Liver (tissue), 9 donors: ENCODE data around the gene FRMPD4. TPM values are rescaled to one million over a fixed set of nuclear protein-coding genes. Genes with fewer than 3 reads are reported as not detected.

Source experiments
- DNase-seq: peaks from one replicate; pipeline ENCODE4 v3.0.0-alpha.2; 2017; ENCODE audit warnings: low spot score
- H3K27ac ChIP-seq, 2 donors: one replicate each; pipeline ENCODE4 v1.7.0; 2013; ENCODE audit warnings: inconsistent platforms in 2 of 2, low read length in 2 of 2, control low read depth in 1 of 2, low read depth in 1 of 2, mild to moderate bottlenecking in 1 of 2
- H3K27me3 ChIP-seq, 4 donors: one replicate each; pipeline versions ENCODE4 v1.6.1 to v1.7.0; 2013; ENCODE audit warnings: low read length in 3 of 4, inconsistent platforms in 1 of 4, mild to moderate bottlenecking in 1 of 4, moderate library complexity in 1 of 4; ENCODE audit not compliant: control insufficient read depth in 4 of 4, insufficient read depth in 4 of 4
- H3K36me3 ChIP-seq, 4 donors: one replicate each; pipeline versions ENCODE4 v1.6.1 to v1.7.0; 2013; ENCODE audit warnings: low read length in 3 of 4, mild to moderate bottlenecking in 3 of 4, low read depth in 1 of 4, moderate library complexity in 1 of 4; ENCODE audit not compliant: control insufficient read depth in 4 of 4, insufficient read depth in 3 of 4
- H3K4me1 ChIP-seq, 4 donors: one replicate each; pipeline versions ENCODE4 v1.6.1 to v1.7.0; 2013; ENCODE audit warnings: low read length in 3 of 4, mild to moderate bottlenecking in 3 of 4, moderate library complexity in 1 of 4; ENCODE audit not compliant: control insufficient read depth in 4 of 4, insufficient read depth in 4 of 4
- H3K4me3 ChIP-seq, 3 donors: one replicate each; pipeline versions ENCODE4 v1.6.1 to v1.7.0; 2013; ENCODE audit warnings: low read length in 3 of 3, control low read depth in 1 of 3, low read depth in 1 of 3, mild to moderate bottlenecking in 1 of 3
- H3K9ac ChIP-seq, 2 donors: one replicate each; pipeline ENCODE4 v1.7.0; 2013; ENCODE audit warnings: low read length in 2 of 2, mild to moderate bottlenecking in 2 of 2, moderate library complexity in 2 of 2, control low read depth in 1 of 2, low read depth in 1 of 2
- H3K9me3 ChIP-seq, 4 donors: one replicate each; pipeline versions ENCODE4 v1.6.1 to v1.7.0; 2013; ENCODE audit warnings: low read length in 3 of 4; ENCODE audit not compliant: control insufficient read depth in 4 of 4
- EGR1 ChIP-seq, 2 donors: IDR thresholded peaks; 2 replicates each; pipeline ENCODE4 v1.6.1; 2016 to 2018; ENCODE audit warnings: antibody characterized with exemption in 2 of 2, low read depth in 2 of 2
- FOXA1 ChIP-seq: IDR thresholded peaks from 2 replicates; pipeline ENCODE4 v1.6.1; 2016; ENCODE audit warnings: antibody characterized with exemption
- GABPA ChIP-seq, 2 donors: IDR thresholded peaks in 1 of 2; conservative IDR thresholded peaks in 1 of 2; 2 replicates each; pipeline ENCODE4 v1.6.1; 2016; ENCODE audit warnings: antibody characterized with exemption in 2 of 2, mild to moderate bottlenecking in 1 of 2, moderate library complexity in 1 of 2
- HNF4A ChIP-seq, 2 donors: conservative IDR thresholded peaks; 2 replicates each; pipeline ENCODE4 v1.6.1; 2016; ENCODE audit warnings: antibody characterized with exemption in 2 of 2, mild to moderate bottlenecking in 2 of 2
- HNF4G ChIP-seq: IDR thresholded peaks from 2 replicates; pipeline ENCODE4 v1.6.1; 2016; ENCODE audit warnings: antibody characterized with exemption
- JUND ChIP-seq, 2 donors: IDR thresholded peaks; 2 replicates each; pipeline ENCODE4 v1.6.1; 2016; ENCODE audit warnings: antibody characterized with exemption in 2 of 2
- NR2F2 ChIP-seq: IDR thresholded peaks from 2 replicates; pipeline ENCODE4 v1.6.1; 2016; ENCODE audit warnings: antibody characterized with exemption
- RAD21 ChIP-seq, 2 donors: IDR thresholded peaks; 2 replicates each; pipeline ENCODE4 v1.6.1; 2016; ENCODE audit warnings: antibody characterized with exemption in 2 of 2, mild to moderate bottlenecking in 2 of 2
- REST ChIP-seq: IDR thresholded peaks from 2 replicates; pipeline ENCODE4 v1.6.1; 2016; ENCODE audit warnings: antibody characterized with exemption, mild to moderate bottlenecking
- RXRA ChIP-seq, 2 donors: IDR thresholded peaks; 2 replicates each; pipeline ENCODE4 v1.6.1; 2017 to 2018; ENCODE audit warnings: antibody characterized with exemption in 2 of 2, mild to moderate bottlenecking in 1 of 2
- SP1 ChIP-seq: IDR thresholded peaks from 2 replicates; pipeline ENCODE4 v1.6.1; 2018; ENCODE audit warnings: antibody characterized with exemption, mild to moderate bottlenecking
- TAF1 ChIP-seq: conservative IDR thresholded peaks from 2 replicates; pipeline ENCODE4 v1.6.1; 2016; ENCODE audit warnings: antibody characterized with exemption, mild to moderate bottlenecking
- YY1 ChIP-seq: IDR thresholded peaks from 2 replicates; pipeline ENCODE4 v1.6.1; 2016; ENCODE audit warnings: antibody characterized with exemption, mild to moderate bottlenecking
- WGBS: extraction: QIAGEN DNeasy Blood & Tissue Kit; methylation state at CpG from one replicate; pipeline ENCODE4 v1.1.7; 2013; 5-methylcytosine and 5-hydroxymethylcytosine counted together
- polyA plus RNA-seq, 2 donors: library from polyadenylated mRNA; stranded (reverse) in 1 of 2; unstranded in 1 of 2; fragments of 200-250 nt in 1 of 2; fragments of >200 nt in 1 of 2; fragmentation: Nextera tagmentation in 1 of 2; extraction: Ambion mirVana in 1 of 2; gene quantifications; one replicate each; pipeline versions ENCODE4 v1.2.1 to v1.2.3, GENCODE V29; 2013 to 2015
- total RNA-seq, 2 donors: library from RNA; depleted of rRNA; stranded (reverse); fragments of >200 nt; gene quantifications; one replicate each; pipeline ENCODE4 v1.2.3, GENCODE V29; 2014
- TF ChIP-seq, protein P1 (sequence below): IDR thresholded peaks from 2 replicates; pipeline ENCODE4 v1.6.1; 2016; ENCODE audit warnings: antibody characterized with exemption
- TF ChIP-seq, protein P2 (sequence below): IDR thresholded peaks from 2 replicates; pipeline ENCODE4 v1.6.1; 2016; ENCODE audit warnings: antibody characterized with exemption
- TF ChIP-seq, protein P3 (sequence below): IDR thresholded peaks from 2 replicates; pipeline ENCODE4 v1.6.1; 2016; ENCODE audit warnings: antibody characterized with exemption
- TF ChIP-seq, protein P4 (sequence below): fragments of 150-350 bp; IDR thresholded peaks from 2 replicates; pipeline ENCODE4 v1.5.1; 2017; ENCODE audit warnings: improper control_type of control experiment, low read depth, low read length; ENCODE audit not compliant: missing input control
- donor health status: healthy.
- donor health status: healthy.
- donor health status: healthy.
- donor health status: healthy.
- donor health status: healthy.

FRMPD4 gene
- total and polyA plus RNA-seq, 4 donors = 0.01 to 0.08 (median 0.03) TPM; not detected in 1

- DNase-seq = no peak
These were observed 15.0 kb downstream of the FRMPD4 start for GRCh38 chrX:12153317-12153716.

DNA sequence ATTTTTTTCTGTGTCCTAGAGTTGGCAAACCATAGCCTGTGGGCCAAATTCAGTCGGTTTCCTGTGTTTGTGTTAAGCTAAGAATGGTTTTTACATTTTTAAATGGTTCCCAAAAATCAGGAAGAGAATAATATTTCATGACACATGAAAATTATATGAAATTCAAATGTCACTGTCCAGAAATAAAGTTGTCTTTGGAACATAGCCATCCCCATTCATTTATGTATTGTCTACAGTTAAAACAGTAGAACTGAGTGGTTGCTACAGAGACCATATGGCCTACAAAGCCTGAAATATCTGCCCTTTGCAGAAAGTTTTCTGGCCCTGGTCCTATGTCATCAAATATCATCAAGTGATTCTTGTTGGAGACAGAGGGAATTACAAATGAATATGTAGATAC, 15.5 kb downstream of the FRMPD4 start:
- 17% methylated on average over 1 of the region's 1 CpG for WGBS
- H3K4me1 ChIP-seq = no peaks in the 10 kb centered on the region
- H3K27ac ChIP-seq = no peak overlapping the region
- no peak overlapping the region for H3K9ac ChIP-seq
- no peak for DNase-seq
- no peaks in the 10 kb centered on the region for H3K36me3 ChIP-seq
- no peaks in the 10 kb centered on the region for H3K27me3 ChIP-seq
- H3K9me3 ChIP-seq = no peaks in the 10 kb centered on the region
- no peak overlapping the region for H3K4me3 ChIP-seq
- no peak for TF ChIP-seq FOXA1
- TF ChIP-seq RAD21 (IDR thresholded peaks at IDR 0.05) = no peak
- TF ChIP-seq EGR1 (IDR thresholded peaks at IDR 0.05; ENCODE audit: low read depth in 2 of 2) = no peak
- TF ChIP-seq REST = no peak
- TF ChIP-seq, protein P1, sequence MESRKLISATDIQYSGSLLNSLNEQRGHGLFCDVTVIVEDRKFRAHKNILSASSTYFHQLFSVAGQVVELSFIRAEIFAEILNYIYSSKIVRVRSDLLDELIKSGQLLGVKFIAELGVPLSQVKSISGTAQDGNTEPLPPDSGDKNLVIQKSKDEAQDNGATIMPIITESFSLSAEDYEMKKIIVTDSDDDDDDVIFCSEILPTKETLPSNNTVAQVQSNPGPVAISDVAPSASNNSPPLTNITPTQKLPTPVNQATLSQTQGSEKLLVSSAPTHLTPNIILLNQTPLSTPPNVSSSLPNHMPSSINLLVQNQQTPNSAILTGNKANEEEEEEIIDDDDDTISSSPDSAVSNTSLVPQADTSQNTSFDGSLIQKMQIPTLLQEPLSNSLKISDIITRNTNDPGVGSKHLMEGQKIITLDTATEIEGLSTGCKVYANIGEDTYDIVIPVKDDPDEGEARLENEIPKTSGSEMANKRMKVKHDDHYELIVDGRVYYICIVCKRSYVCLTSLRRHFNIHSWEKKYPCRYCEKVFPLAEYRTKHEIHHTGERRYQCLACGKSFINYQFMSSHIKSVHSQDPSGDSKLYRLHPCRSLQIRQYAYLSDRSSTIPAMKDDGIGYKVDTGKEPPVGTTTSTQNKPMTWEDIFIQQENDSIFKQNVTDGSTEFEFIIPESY = no peak
- no peak for TF ChIP-seq YY1
- TF ChIP-seq, protein P2, sequence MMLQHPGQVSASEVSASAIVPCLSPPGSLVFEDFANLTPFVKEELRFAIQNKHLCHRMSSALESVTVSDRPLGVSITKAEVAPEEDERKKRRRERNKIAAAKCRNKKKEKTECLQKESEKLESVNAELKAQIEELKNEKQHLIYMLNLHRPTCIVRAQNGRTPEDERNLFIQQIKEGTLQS = no peak
- TF ChIP-seq TAF1 = no peak
- TF ChIP-seq, protein P3, sequence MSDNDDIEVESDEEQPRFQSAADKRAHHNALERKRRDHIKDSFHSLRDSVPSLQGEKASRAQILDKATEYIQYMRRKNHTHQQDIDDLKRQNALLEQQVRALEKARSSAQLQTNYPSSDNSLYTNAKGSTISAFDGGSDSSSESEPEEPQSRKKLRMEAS = no peak
- TF ChIP-seq GABPA (IDR thresholded peaks at IDR 0.05 in 1 of 2, conservative IDR thresholded peaks at IDR 0.05 in 1 of 2) = no peak
- TF ChIP-seq SP1 = no peak
- no peak for TF ChIP-seq JUND (IDR thresholded peaks at IDR 0.05)
- TF ChIP-seq, protein P4, sequence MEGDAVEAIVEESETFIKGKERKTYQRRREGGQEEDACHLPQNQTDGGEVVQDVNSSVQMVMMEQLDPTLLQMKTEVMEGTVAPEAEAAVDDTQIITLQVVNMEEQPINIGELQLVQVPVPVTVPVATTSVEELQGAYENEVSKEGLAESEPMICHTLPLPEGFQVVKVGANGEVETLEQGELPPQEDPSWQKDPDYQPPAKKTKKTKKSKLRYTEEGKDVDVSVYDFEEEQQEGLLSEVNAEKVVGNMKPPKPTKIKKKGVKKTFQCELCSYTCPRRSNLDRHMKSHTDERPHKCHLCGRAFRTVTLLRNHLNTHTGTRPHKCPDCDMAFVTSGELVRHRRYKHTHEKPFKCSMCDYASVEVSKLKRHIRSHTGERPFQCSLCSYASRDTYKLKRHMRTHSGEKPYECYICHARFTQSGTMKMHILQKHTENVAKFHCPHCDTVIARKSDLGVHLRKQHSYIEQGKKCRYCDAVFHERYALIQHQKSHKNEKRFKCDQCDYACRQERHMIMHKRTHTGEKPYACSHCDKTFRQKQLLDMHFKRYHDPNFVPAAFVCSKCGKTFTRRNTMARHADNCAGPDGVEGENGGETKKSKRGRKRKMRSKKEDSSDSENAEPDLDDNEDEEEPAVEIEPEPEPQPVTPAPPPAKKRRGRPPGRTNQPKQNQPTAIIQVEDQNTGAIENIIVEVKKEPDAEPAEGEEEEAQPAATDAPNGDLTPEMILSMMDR = no peak
- TF ChIP-seq HNF4A (conservative IDR thresholded peaks at IDR 0.05) = no peak
- TF ChIP-seq RXRA (IDR thresholded peaks at IDR 0.05) = no peak
- no peak for TF ChIP-seq HNF4G
- no peak for TF ChIP-seq NR2F2

More at GRCh38 chrX:12153317-12153716, 15.0 kb downstream of the FRMPD4 start:
- Histone ChIP-seq H3K4me3 (no peak overlapping the region), H3K9ac (no peak overlapping the region), H3K27ac (no peak overlapping the region), H3K9me3 (no peaks in the 10 kb centered on the region), H3K36me3 (no peaks in the 10 kb centered on the region), H3K4me1 (no peaks in the 10 kb centered on the region), H3K27me3 (no peaks in the 10 kb centered on the region)
- 83% methylated on average over 4 of the region's 4 CpGs for WGBS
- TF ChIP-seq FOXA1 = no peak
